Hepatocyte (in vitro differentiated cells): ENCODE results near the gene SNRPE. TPM values are rescaled to one million over a fixed set of nuclear protein-coding genes. Genes with fewer than 3 reads are reported as not detected.

Experiments
- DNase-seq: peaks from one replicate; pipeline ENCODE4 v3.0.0-alpha.2; 2016; ENCODE audit warnings: low spot score
- H2AFZ ChIP-seq: fragments of 200-600 bp; sonication (generic); 2 replicates; pipeline ENCODE4 v1.6.0; 2016; ENCODE audit warnings: antibody characterized with exemption, mild to moderate bottlenecking
- H3K27ac ChIP-seq: fragments of 200-600 bp; sonication (generic); 2 replicates; pipeline ENCODE4 v1.5.1; 2016; ENCODE audit warnings: mild to moderate bottlenecking
- H3K27me3 ChIP-seq: fragments of 200-600 bp; sonication (generic); 2 replicates; pipeline ENCODE4 v1.6.1; 2016
- H3K36me3 ChIP-seq: fragments of 200-600 bp; sonication (generic); replicated peaks from 2 replicates; pipeline ENCODE4 v1.5.1; 2016; ENCODE audit warnings: low read depth; ENCODE audit not compliant: insufficient read depth
- H3K4me1 ChIP-seq: fragments of 200-600 bp; sonication (generic); 2 replicates; pipeline ENCODE4 v1.5.1; 2016; ENCODE audit warnings: mild to moderate bottlenecking, moderate library complexity; ENCODE audit not compliant: insufficient read depth
- H3K4me2 ChIP-seq: fragments of 200-600 bp; sonication (generic); 2 replicates; pipeline ENCODE4 v1.6.0; 2016
- H3K4me3 ChIP-seq: fragments of 200-600 bp; sonication (generic); 2 replicates; pipeline ENCODE4 v1.5.1; 2016; ENCODE audit warnings: mild to moderate bottlenecking
- H3K79me2 ChIP-seq: fragments of 200-600 bp; sonication (generic); 2 replicates; pipeline ENCODE4 v1.6.0; 2017; ENCODE audit warnings: mild to moderate bottlenecking
- H3K9me2 ChIP-seq: fragments of 200-600 bp; sonication (generic); replicated peaks from 2 replicates; pipeline ENCODE4 v1.6.0; 2017; ENCODE audit warnings: mild to moderate bottlenecking; ENCODE audit not compliant: insufficient read depth
- H3K9me3 ChIP-seq: fragments of 200-600 bp; sonication (generic); 2 replicates; pipeline ENCODE4 v1.5.1; 2016; ENCODE audit warnings: low read depth, mild to moderate bottlenecking
- H4K20me1 ChIP-seq: fragments of 200-600 bp; sonication (generic); 2 replicates; pipeline ENCODE4 v1.6.0; 2016; ENCODE audit warnings: mild to moderate bottlenecking; ENCODE audit not compliant: insufficient read depth, poor library complexity, severe bottlenecking
- CTCF ChIP-seq: fragments of 200-600 bp; sonication (generic); IDR thresholded peaks from 2 replicates; pipeline ENCODE4 v1.5.1; 2016; ENCODE audit warnings: antibody characterized with exemption, mild to moderate bottlenecking; ENCODE audit not compliant: poor library complexity
- EZH2 ChIP-seq: fragments of 200-600 bp; sonication (generic); IDR thresholded peaks from 2 replicates; pipeline ENCODE4 v1.6.1; 2016; ENCODE audit warnings: antibody characterized with exemption, mild to moderate bottlenecking, borderline replicate concordance
- EZH2phosphoT487 ChIP-seq: fragments of 200-600 bp; sonication (generic); IDR thresholded peaks from one replicate; pipeline ENCODE4 v1.6.1; 2018; ENCODE audit warnings: antibody characterized with exemption, mild to moderate bottlenecking, low read depth, moderate library complexity; ENCODE audit not compliant: unreplicated experiment, severe bottlenecking
- WGBS: methylation state at CpG from one replicate; pipeline ENCODE4 v1.1.6; 2016; ENCODE audit warnings: low lambda C conversion rate; ENCODE audit errors: missing lambda C conversion rate; 5-methylcytosine and 5-hydroxymethylcytosine counted together
- polyA plus RNA-seq: library from polyadenylated mRNA; unstranded; fragments of >200 nt; fragmentation: Nextera tagmentation; extraction: Ambion mirVana; gene quantifications from 2 replicates; pipeline ENCODE4 v1.2.1, GENCODE V29; 2016
- small RNA-seq: library from RNA; depleted of rRNA; stranded (forward); fragments of <200 nt; gene quantifications from one replicate; pipeline ENCODE3, GENCODE V24; 2014
- total RNA-seq: library from RNA; depleted of rRNA; stranded (reverse); fragments of >200 nt; gene quantifications from 2 replicates; pipeline ENCODE4 v1.2.3, GENCODE V29; 2014

The SNRPE gene
- total and polyA plus RNA-seq, 2 experiments from 2014 or later: 94.5 to 272 TPM

GRCh38 chr1:203914292-203914691 lies 52.9 kb downstream of the SNRPE start:
- Histone ChIP-seq H3K36me3 (no peaks in the 10 kb centered on the region), H3K4me1 (peaks cover 9% of the 10 kb centered on the region), H2AFZ (no peak overlapping the region), H3K9me2 (no peaks in the 10 kb centered on the region), H3K4me3 (no peak overlapping the region), H3K79me2 (no peaks in the 10 kb centered on the region), H4K20me1 (no peaks in the 10 kb centered on the region), H3K27me3 (no peaks in the 10 kb centered on the region), H3K27ac (no peak overlapping the region), H3K4me2 (no peak overlapping the region), H3K9me3 (no peaks in the 10 kb centered on the region)
- no peak for TF ChIP-seq CTCF
- TF ChIP-seq EZH2: no peak
- no peak for TF ChIP-seq EZH2phosphoT487
- DNase-seq: no peak
- WGBS: 66% methylated on average over 3 of the region's 3 CpGs

GRCh38 chr1:203915811-203916210 lies 54.4 kb downstream of the SNRPE start:
- WGBS: 75% methylated on average over 3 of the region's 3 CpGs
- H2AFZ ChIP-seq: no peak overlapping the region

GRCh38 chr1:203916756-203917155 lies 55.4 kb downstream of the SNRPE start:
- Histone ChIP-seq H3K9me3 (no peaks in the 10 kb centered on the region), H3K27me3 (no peaks in the 10 kb centered on the region), H3K27ac (no peak overlapping the region), H3K79me2 (no peaks in the 10 kb centered on the region), H3K4me2 (no peak overlapping the region), H3K9me2 (no peaks in the 10 kb centered on the region), H3K4me3 (no peak overlapping the region), H3K36me3 (no peaks in the 10 kb centered on the region), H3K4me1 (peaks cover 9% of the 10 kb centered on the region), H2AFZ (no peak overlapping the region), H4K20me1 (no peaks in the 10 kb centered on the region)
- 87% methylated on average over 2 of the region's 2 CpGs for WGBS
- DNase-seq: no peak
- TF ChIP-seq CTCF: no peak
- TF ChIP-seq EZH2phosphoT487: no peak
- no peak for TF ChIP-seq EZH2

More at GRCh38 chr1:203915811-203916210, 54.4 kb downstream of the SNRPE start:
- Histone ChIP-seq H3K4me1 (peaks cover 9% of the 10 kb centered on the region), H3K4me2 (no peak overlapping the region), H3K9me2 (no peaks in the 10 kb centered on the region), H3K79me2 (no peaks in the 10 kb centered on the region), H3K9me3 (no peaks in the 10 kb centered on the region), H3K36me3 (no peaks in the 10 kb centered on the region), H3K27ac (no peak overlapping the region), H3K27me3 (no peaks in the 10 kb centered on the region), H4K20me1 (no peaks in the 10 kb centered on the region), H3K4me3 (no peak overlapping the region)
- TF ChIP-seq CTCF (no peak), EZH2phosphoT487 (no peak)
- DNase-seq: no peak

Small RNAs within 50 kb of the gene (small RNA-seq; reads per million reads assigned to genes)
- gene HSPE1P6: not detected

Other genes with a start within 250 kb of the SNRPE start
- gene ATP2B4, start 234.8 kb upstream of the SNRPE start, total RNA-seq: 60.6 and 64.0 TPM in 2 replicates
- gene ATP2B4, start 234.8 kb upstream of the SNRPE start, polyA plus RNA-seq: 30.7 and 34.5 TPM in 2 replicates
- gene LAX1, start 96.4 kb upstream of the SNRPE start, total RNA-seq: not detected in 2 replicates
- gene LAX1, start 96.4 kb upstream of the SNRPE start, polyA plus RNA-seq: not detected in 2 replicates
- gene ZBED6, start 66.0 kb upstream of the SNRPE start, total RNA-seq: 9.6 and 12.8 TPM in 2 replicates
- gene ZBED6, start 66.0 kb upstream of the SNRPE start, polyA plus RNA-seq: 1.5 and 2.6 TPM in 2 replicates
- 120 and 123 TPM in 2 replicates for gene ZC3H11A, start 66.0 kb upstream of the SNRPE start, total RNA-seq
- 33.7 and 34.9 TPM in 2 replicates for gene ZC3H11A, start 66.0 kb upstream of the SNRPE start, polyA plus RNA-seq
- 11.5 and 11.9 TPM in 2 replicates for gene SOX13, start 211.5 kb downstream of the SNRPE start, total RNA-seq
- gene SOX13, start 211.5 kb downstream of the SNRPE start, polyA plus RNA-seq: 22.3 and 24.6 TPM in 2 replicates